IMR-90 (cell line): ENCODE results near the gene TENM4. TPM values are rescaled to one million over a fixed set of nuclear protein-coding genes. Genes with fewer than 3 reads are reported as not detected.
A peak's percentile ranks its signal among the peaks of the same experiment; 100 is the strongest.

Experiments used
- ATAC-seq: fragments of 200-7000 bp; cut with Tn5 transposase; 2 replicates; pipeline ENCODE4 v1.9.1; 2020; ENCODE audit warnings: low read depth, mild to moderate bottlenecking, moderate library complexity
- BruUV-seq: library from RNA; stranded (reverse); fragments of 400-500 nt; replicated peaks from 2 replicates; lab custom pipeline; 2021; lab: Mats Ljungman, UMichigan
- CTCF ChIA-PET: fragments of 300-600 bp; formaldehyde crosslinking; extraction: SDS; loops from one replicate; lab custom pipeline; 2021; ENCODE audit warnings: antibody characterized with exemption; lab: Yijun Ruan, JAX
- POLR2A ChIA-PET: fragments of 300-600 bp; sonication (Branson Sonifier 250); formaldehyde crosslinking; loops from one replicate; lab custom pipeline; 2022; ENCODE audit warnings: antibody characterized with exemption; ENCODE audit not compliant: unreplicated experiment; lab: Charles Lee
- DNase-seq: peaks from one replicate; pipeline ENCODE4 v3.0.0; 2013
- H2AFZ ChIP-seq: replicated peaks from 2 replicates; pipeline ENCODE3; 2013; ENCODE audit warnings: low read length, mild to moderate bottlenecking; ENCODE audit not compliant: poor library complexity
- H2AK5ac ChIP-seq: 2 replicates; pipeline ENCODE4 v1.6.1; 2013; ENCODE audit warnings: low read depth, low read length, inconsistent platforms
- H2AK9ac ChIP-seq: replicated peaks from 2 replicates; pipeline ENCODE3; 2013; ENCODE audit warnings: mild to moderate bottlenecking, low read depth, low read length, moderate library complexity; ENCODE audit not compliant: poor library complexity
- H2BK120ac ChIP-seq: 2 replicates; pipeline ENCODE4 v1.6.1; 2013; ENCODE audit warnings: low read depth, low read length, inconsistent platforms
- H2BK15ac ChIP-seq: 3 replicates; pipeline ENCODE4 v1.6.1; 2013; ENCODE audit warnings: low read depth, low read length, inconsistent platforms
- H2BK20ac ChIP-seq: 2 replicates; pipeline ENCODE4 v1.6.1; 2013; ENCODE audit warnings: low read depth, mild to moderate bottlenecking, inconsistent platforms, low read length, moderate library complexity
- H2BK5ac ChIP-seq: 2 replicates; pipeline ENCODE4 v1.6.1; 2013; ENCODE audit warnings: mild to moderate bottlenecking, low read depth, low read length, inconsistent platforms; ENCODE audit not compliant: poor library complexity, severe bottlenecking
- H3K14ac ChIP-seq: replicated peaks from 2 replicates; pipeline ENCODE4 v1.6.1; 2013; ENCODE audit warnings: low read depth, low read length, inconsistent platforms
- H3K18ac ChIP-seq: 2 replicates; pipeline ENCODE4 v1.6.1; 2013; ENCODE audit warnings: low read depth, low read length, control low read depth
- H3K23ac ChIP-seq: 2 replicates; pipeline ENCODE4 v1.6.1; 2013; ENCODE audit warnings: low read depth, low read length, inconsistent platforms
- H3K27ac ChIP-seq: 2 replicates; pipeline ENCODE4 v1.5.1; 2013; ENCODE audit warnings: mild to moderate bottlenecking, control low read depth, low read length; ENCODE audit not compliant: insufficient read depth
- H3K27me3 ChIP-seq: 2 replicates; pipeline ENCODE4 v1.6.1; 2013; ENCODE audit warnings: low read length; ENCODE audit not compliant: control insufficient read depth, insufficient read depth
- H3K36me3 ChIP-seq: 2 replicates; pipeline ENCODE4 v1.6.1; 2013; ENCODE audit warnings: low read length, mixed read lengths; ENCODE audit not compliant: control insufficient read depth, insufficient read depth
- H3K4ac ChIP-seq: 2 replicates; pipeline ENCODE4 v1.6.1; 2013; ENCODE audit warnings: low read depth, low read length, inconsistent platforms
- H3K4me1 ChIP-seq: 2 replicates; pipeline ENCODE4 v1.6.1; 2013; ENCODE audit warnings: low read length, mixed read lengths; ENCODE audit not compliant: control insufficient read depth, insufficient read depth
- H3K4me2 ChIP-seq: 2 replicates; pipeline ENCODE4 v1.6.1; 2013; ENCODE audit warnings: low read depth, mild to moderate bottlenecking, control low read depth, low read length, moderate library complexity
- H3K4me3 ChIP-seq: 2 replicates; pipeline ENCODE4 v1.5.1; 2013; ENCODE audit warnings: low read depth, mild to moderate bottlenecking, control low read depth, low read length, moderate library complexity; ENCODE audit not compliant: insufficient read depth
- H3K56ac ChIP-seq: 2 replicates; pipeline ENCODE4 v1.6.1; 2013; ENCODE audit warnings: low read length, inconsistent platforms; ENCODE audit not compliant: insufficient read depth; ENCODE audit errors: extremely low read depth
- H3K79me1 ChIP-seq, 2 experiments: 2 replicates each; pipeline ENCODE4 v1.6.1; 2013; ENCODE audit warnings: low read length in 2 of 2, inconsistent platforms in 1 of 2, low read depth in 1 of 2
- H3K9ac ChIP-seq: 2 replicates; pipeline ENCODE4 v1.6.1; 2013; ENCODE audit warnings: low read depth, low read length, control low read depth
- H3K9me1 ChIP-seq: 2 replicates; pipeline ENCODE4 v1.6.1; 2013; ENCODE audit warnings: low read length, inconsistent platforms; ENCODE audit not compliant: insufficient read depth
- H3K9me3 ChIP-seq: 2 replicates; pipeline ENCODE4 v1.6.1; 2013; ENCODE audit warnings: low read length; ENCODE audit not compliant: control insufficient read depth, insufficient read depth
- H4K20me1 ChIP-seq: 2 replicates; pipeline ENCODE4 v1.6.1; 2013; ENCODE audit warnings: low read length, inconsistent platforms; ENCODE audit not compliant: insufficient read depth
- H4K5ac ChIP-seq: 2 replicates; pipeline ENCODE4 v1.6.1; 2013; ENCODE audit warnings: mild to moderate bottlenecking, low read depth, low read length, control low read depth
- H4K8ac ChIP-seq, 2 experiments: 2 replicates each; pipeline ENCODE4 v1.6.1; 2013; ENCODE audit warnings: low read depth in 2 of 2, low read length in 2 of 2, control low read depth in 1 of 2, inconsistent platforms in 1 of 2
- H4K91ac ChIP-seq: 2 replicates; pipeline ENCODE4 v1.6.1; 2013; ENCODE audit warnings: low read depth, low read length, inconsistent platforms; ENCODE audit not compliant: insufficient read depth
- CTCF ChIP-seq: conservative IDR thresholded peaks from 2 replicates; pipeline ENCODE4 v1.5.1; 2012; ENCODE audit warnings: mild to moderate bottlenecking, low read depth, low read length, improper control_type of control experiment
- MAFK ChIP-seq: IDR thresholded peaks from 2 replicates; pipeline ENCODE4 v1.6.1; 2012; ENCODE audit warnings: low read depth, low read length, improper control_type of control experiment
- RAD21 ChIP-seq: IDR thresholded peaks from 2 replicates; pipeline ENCODE4 v1.6.1; 2012; ENCODE audit warnings: low read length, improper control_type of control experiment
- SMC3 ChIP-seq: fragments of 150-350 bp; IDR thresholded peaks from 2 replicates; pipeline ENCODE4 v1.6.1; 2016; ENCODE audit warnings: low read depth, mild to moderate bottlenecking, antibody characterized with exemption, low read length, moderate library complexity
- WGBS, 2 experiments: methylation state at CpG; one replicate each; pipeline versions ENCODE4 v1.1.5 to v1.1.7; 2013; ENCODE audit warnings: missing lambda C conversion rate in 2 of 2; ENCODE audit not compliant: insufficient read length in 1 of 2; ENCODE audit errors: extremely low coverage in 2 of 2; 5-methylcytosine and 5-hydroxymethylcytosine counted together
- dilution Hi-C: fragments of 300-500 bp; cut with HindIII; formaldehyde crosslinking; loops from one replicate; pipeline ENCODE4 v1.14.3; 2018; ENCODE audit warnings: low sequenced_read_pairs; ENCODE audit not compliant: unreplicated experiment
- in situ Hi-C: fragments of 300-500 bp; cut with MboI; formaldehyde crosslinking; loops from 3 replicates; pipeline ENCODE4 v1.14.3; 2019; ENCODE audit warnings: low sequenced_read_pairs, inconsistent platforms, mixed read lengths
- intact Hi-C: fragments of 100-400 bp; cut with micrococcal nuclease; formaldehyde crosslinking; loops from 2 replicates; pipeline ENCODE4 v1.10.0; 2022
- polyA plus RNA-seq, 3 experiments: library from polyadenylated mRNA; depleted of rRNA; stranded (reverse); fragments of >200 nt; gene quantifications; 2 replicates each; pipeline ENCODE4 v1.2.3, GENCODE V29; 2012; ENCODE audit warnings: low replicate concordance in 1 of 3
- total RNA-seq: library from RNA; depleted of rRNA; stranded (reverse); fragments of >200 nt; gene quantifications from 2 replicates; pipeline ENCODE4 v1.2.3, GENCODE V29; 2012

TENM4 gene
- total and polyA plus RNA-seq, 2 of the 4 experiments (the other 2 are of a cell fraction): 7.4 to 9.0 TPM

GRCh38 chr11:79159657-79160450 is 281.0 kb downstream of the TENM4 start:
- Histone ChIP-seq H4K8ac (no peak overlapping the region), H2BK20ac (no peak overlapping the region), H2AFZ (no peak overlapping the region), H2BK15ac (no peak overlapping the region), H3K18ac (no peak overlapping the region), H3K9me1 (no peaks in the 10 kb centered on the region; the same call in 1 of the 2 replicates), H3K4me2 (no peak overlapping the region), H3K23ac (no peak overlapping the region), H2AK9ac (no peak overlapping the region), H4K5ac (no peak overlapping the region), H3K79me1 (no peaks in the 10 kb centered on the region), H4K91ac (no peak overlapping the region), H3K9me3 (no peaks in the 10 kb centered on the region), H3K14ac (no peak overlapping the region), H4K20me1 (no peaks in the 10 kb centered on the region), H3K4me1 (no peaks in the 10 kb centered on the region), H3K4me3 (no peak overlapping the region), H2AK5ac (no peak overlapping the region), H3K27me3 (no peaks in the 10 kb centered on the region), H3K36me3 (no peaks in the 10 kb centered on the region), H3K9ac (no peak overlapping the region), H2BK5ac (no peak overlapping the region), H3K4ac (no peak overlapping the region), H3K27ac (no peak overlapping the region), H3K56ac (no peak overlapping the region), H2BK120ac (no peak overlapping the region)
- 86% methylated on average over 1 of the region's 6 CpGs; no CpG with 5 or more reads in 1 of the 2 experiments for WGBS, 2 experiments
- no peak for DNase-seq
- BruUV-seq: no TSS peak
- dilution Hi-C loops: no loop called here
- in situ Hi-C loops: no loop called here
- ChIA-PET CTCF (no interaction called here), POLR2A (no interaction called here)
- intact Hi-C loops: no loop called here
- no peak for ATAC-seq
- TF ChIP-seq MAFK: no peak
- TF ChIP-seq RAD21: peak; percentile 35
- TF ChIP-seq CTCF: peak; percentile 31; the same call in 1 of the 2 replicates
- TF ChIP-seq SMC3: peak; percentile 21; the same call in 1 of the 2 replicates
